ENCODE data around the gene GPR101.

DNA sequence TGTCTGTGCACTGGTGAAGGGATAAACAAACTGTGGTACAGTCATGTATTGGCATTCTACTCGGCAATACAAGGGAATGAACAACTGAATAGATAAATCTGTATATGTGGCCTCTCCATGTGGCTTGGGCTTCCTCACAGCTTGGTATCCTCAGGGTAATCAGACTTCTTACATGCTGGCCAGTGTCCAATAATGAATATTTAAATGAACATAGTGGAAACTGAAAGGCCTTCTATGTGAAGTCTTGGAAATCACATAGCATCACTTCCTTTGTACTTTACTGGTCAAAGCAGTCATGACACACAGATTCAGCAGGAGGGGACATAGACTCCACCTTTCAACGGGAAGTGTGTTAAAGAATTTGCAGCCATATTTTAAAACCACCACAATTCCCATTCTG lies 33.4 kb upstream of the GPR101 start:
- TF ChIP-seq CTCF (optimal IDR thresholded peaks at IDR 0.05 in 1 of 3, IDR thresholded peaks at IDR 0.05 in 1 of 3, conservative IDR thresholded peaks at IDR 0.05 in 1 of 3; ENCODE audit: extremely low read depth in 1 of 3, insufficient read depth in 2 of 3, low read length in 3 of 3): no peak
- no peak for TF ChIP-seq EZH2 (IDR thresholded peaks at IDR 0.05; ENCODE audit: low read length)
